Neural cell (in vitro differentiated cells): Measurements from ENCODE around the gene PLEKHH2. TPM values are rescaled to one million over a fixed set of nuclear protein-coding genes. Genes with fewer than 3 reads are reported as not detected.

Experiments used
- H2AFZ ChIP-seq: fragments of 200-600, 300-800 bp; sonication (generic), shearing (Covaris generic); 2 replicates; pipeline ENCODE4 v1.6.0; 2014; ENCODE audit warnings: low read depth, mild to moderate bottlenecking, antibody characterized with exemption, low read length, moderate library complexity
- H3F3A ChIP-seq: fragments of 200-600 bp; shearing (Covaris generic); 2 replicates; pipeline ENCODE4 v1.6.1; 2016; ENCODE audit warnings: mild to moderate bottlenecking, moderate library complexity, mixed read lengths, antibody characterized with exemption, low read length; ENCODE audit not compliant: insufficient read depth, poor library complexity, severe bottlenecking
- H3K27ac ChIP-seq: fragments of 200-600, 300-800 bp; sonication (generic), shearing (Covaris generic); 2 replicates; pipeline ENCODE4 v1.5.1; 2014; ENCODE audit warnings: mild to moderate bottlenecking, low read length, moderate library complexity
- H3K27me3 ChIP-seq: fragments of 300-800, 200-600 bp; sonication (generic), shearing (Covaris generic); 2 replicates; pipeline ENCODE4 v1.6.0; 2014; ENCODE audit warnings: mild to moderate bottlenecking, low read depth, low read length, moderate library complexity; ENCODE audit not compliant: insufficient read depth
- H3K36me3 ChIP-seq: fragments of 300-800, 200-600 bp; sonication (generic), shearing (Covaris generic); 2 replicates; pipeline ENCODE4 v1.5.1; 2014; ENCODE audit warnings: mild to moderate bottlenecking, antibody characterized with exemption, low read length, moderate library complexity; ENCODE audit not compliant: insufficient read depth
- H3K4me2 ChIP-seq: fragments of 300-800, 200-600 bp; sonication (generic), shearing (Covaris generic); 2 replicates; pipeline ENCODE4 v1.6.0; 2014; ENCODE audit warnings: mild to moderate bottlenecking, low read length
- H3K4me3 ChIP-seq: fragments of 300-800, 200-600 bp; sonication (generic), shearing (Covaris generic); 2 replicates; pipeline ENCODE4 v1.5.1; 2014; ENCODE audit warnings: mild to moderate bottlenecking, low read length, moderate library complexity
- H3K79me2 ChIP-seq: fragments of 200-600 bp; shearing (Covaris generic); replicated peaks from 2 replicates; pipeline ENCODE4 v1.6.0; 2014; ENCODE audit warnings: mild to moderate bottlenecking, low read length, moderate library complexity; ENCODE audit not compliant: insufficient read depth
- H3K9ac ChIP-seq: fragments of 300-800, 200-600 bp; sonication (generic), shearing (Covaris generic); 2 replicates; pipeline ENCODE4 v1.6.1; 2016; ENCODE audit warnings: mild to moderate bottlenecking, low read length, mixed read lengths
- H3K9me2 ChIP-seq: fragments of 200-600 bp; shearing (Covaris generic); 2 replicates; pipeline ENCODE4 v1.6.1; 2016; ENCODE audit warnings: mild to moderate bottlenecking, low read length, mixed read lengths; ENCODE audit not compliant: insufficient read depth
- H3K9me3 ChIP-seq: fragments of 200-600, 300-800 bp; sonication (generic), shearing (Covaris generic); 2 replicates; pipeline ENCODE4 v1.6.1; 2016; ENCODE audit warnings: mild to moderate bottlenecking, mixed run types, low read length, moderate library complexity, mixed read lengths
- H4K20me1 ChIP-seq: fragments of 200-600 bp; shearing (Covaris generic); 2 replicates; pipeline ENCODE4 v1.6.1; 2016; ENCODE audit warnings: mild to moderate bottlenecking, mixed run types; ENCODE audit not compliant: insufficient read depth
- CTCF ChIP-seq: fragments of 450-650 bp; IDR thresholded peaks from 2 replicates; pipeline ENCODE4 v1.5.1; 2014; ENCODE audit warnings: antibody characterized with exemption, mild to moderate bottlenecking, moderate library complexity; ENCODE audit not compliant: poor library complexity, severe bottlenecking
- EP300 ChIP-seq: fragments of 450-650 bp; conservative IDR thresholded peaks from 2 replicates; pipeline ENCODE4 v1.6.1; 2014; ENCODE audit warnings: antibody characterized with exemption, mild to moderate bottlenecking, moderate library complexity; ENCODE audit not compliant: poor library complexity, severe bottlenecking
- EZH2 ChIP-seq: fragments of 200-600, 300-800 bp; shearing (Covaris generic), sonication (generic); IDR thresholded peaks from 2 replicates; pipeline ENCODE4 v1.6.1; 2014; ENCODE audit warnings: antibody characterized with exemption, low read length, borderline replicate concordance, mild to moderate bottlenecking; ENCODE audit not compliant: insufficient read depth, poor library complexity, severe bottlenecking
- MXI1 ChIP-seq: fragments of 450-650 bp; conservative IDR thresholded peaks from 2 replicates; pipeline ENCODE4 v1.6.1; 2014; ENCODE audit warnings: antibody characterized with exemption, mild to moderate bottlenecking; ENCODE audit not compliant: poor library complexity, severe bottlenecking
- POLR2AphosphoS5 ChIP-seq: IDR thresholded peaks from 2 replicates; pipeline ENCODE4 v1.6.1; 2012
- RAD21 ChIP-seq: fragments of 450-650 bp; conservative IDR thresholded peaks from 2 replicates; pipeline ENCODE4 v1.6.1; 2014; ENCODE audit warnings: antibody characterized with exemption, mild to moderate bottlenecking, moderate library complexity
- REST ChIP-seq: IDR thresholded peaks from 2 replicates; pipeline ENCODE4 v1.6.1; 2012; ENCODE audit warnings: borderline replicate concordance
- SMC3 ChIP-seq: fragments of 450-650 bp; conservative IDR thresholded peaks from 2 replicates; pipeline ENCODE4 v1.6.1; 2014; ENCODE audit warnings: antibody characterized with exemption, mild to moderate bottlenecking, moderate library complexity; ENCODE audit not compliant: poor library complexity
- TAF1 ChIP-seq: IDR thresholded peaks from 2 replicates; pipeline ENCODE4 v1.6.1; 2012; ENCODE audit warnings: low read depth
- polyA plus RNA-seq: library from polyadenylated mRNA; depleted of rRNA; stranded (reverse); fragments of >200 nt; gene quantifications from 2 replicates; pipeline ENCODE4 v1.2.3, GENCODE V29; 2014

PLEKHH2 gene
- polyA plus RNA-seq, 1 donor from 2014 or later: 0.50 TPM

DNA sequence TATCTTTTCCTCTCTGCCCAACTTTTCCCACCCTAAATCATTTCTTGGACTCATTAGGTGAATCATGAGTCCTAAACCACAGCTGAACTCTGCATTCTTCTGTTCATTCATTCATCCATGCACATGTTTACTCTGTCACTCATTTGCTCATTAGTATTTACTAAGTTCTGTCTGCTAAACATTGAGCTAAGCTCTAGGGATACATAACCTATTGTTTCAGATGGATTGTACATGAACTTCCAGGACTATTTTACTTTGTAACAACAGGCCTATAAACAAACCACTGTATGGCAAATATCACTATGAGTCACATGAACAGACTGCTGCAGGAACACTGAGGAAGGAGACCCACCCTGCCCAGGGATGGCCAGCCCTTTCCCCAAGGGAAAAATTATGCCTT is 122.1 kb downstream of the PLEKHH2 start:
- H3K4me2 ChIP-seq: no peak overlapping the region

DNA sequence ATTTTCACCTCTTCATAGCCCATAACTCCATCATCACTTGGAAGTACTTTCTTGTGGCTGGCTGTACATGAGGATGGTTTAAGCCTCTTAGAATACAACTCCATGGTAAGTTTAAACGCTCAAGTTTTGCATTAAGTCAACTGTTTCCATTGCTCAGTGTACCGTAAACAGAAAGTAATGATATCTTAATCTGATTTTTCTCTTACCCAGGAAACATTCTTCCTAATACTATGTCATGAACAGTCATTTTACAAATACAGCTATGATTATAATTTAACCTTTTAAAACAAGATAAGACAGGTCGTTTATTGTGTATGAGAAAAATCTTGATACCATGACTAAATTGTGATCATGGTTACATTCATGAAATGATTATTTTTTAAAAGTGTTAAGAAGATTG is 125.2 kb downstream of the PLEKHH2 start:
- H3K4me3 ChIP-seq: no peak overlapping the region
- H3F3A ChIP-seq: no peaks in the 10 kb centered on the region
- no peaks in the 10 kb centered on the region for H3K9me3 ChIP-seq
- H3K9ac ChIP-seq: no peak overlapping the region
- H3K4me2 ChIP-seq: no peak overlapping the region
- TF ChIP-seq EZH2 (no peak), SMC3 (no peak), RAD21 (no peak), EP300 (no peak), REST (no peak), MXI1 (no peak), CTCF (no peak), TAF1 (no peak), POLR2AphosphoS5 (no peak)
- H3K79me2 ChIP-seq: no peaks in the 10 kb centered on the region
- no peaks in the 10 kb centered on the region for H4K20me1 ChIP-seq
- no peaks in the 10 kb centered on the region for H3K27me3 ChIP-seq
- H3K36me3 ChIP-seq: no peaks in the 10 kb centered on the region
- H2AFZ ChIP-seq: no peak overlapping the region
- H3K9me2 ChIP-seq: no peaks in the 10 kb centered on the region
- no peak overlapping the region for H3K27ac ChIP-seq

More for the DNA sequence above, 122.1 kb downstream of the PLEKHH2 start:
- Histone ChIP-seq H3K27me3 (no peaks in the 10 kb centered on the region), H3K4me3 (no peak overlapping the region), H3K79me2 (no peaks in the 10 kb centered on the region), H4K20me1 (no peaks in the 10 kb centered on the region), H3K9me2 (no peaks in the 10 kb centered on the region), H3K27ac (no peak overlapping the region), H3K36me3 (no peaks in the 10 kb centered on the region), H2AFZ (no peak overlapping the region), H3K9ac (no peak overlapping the region), H3K9me3 (no peaks in the 10 kb centered on the region), H3F3A (no peaks in the 10 kb centered on the region)
- no peak for TF ChIP-seq CTCF
